Neural cell (in vitro differentiated cells): Measurements from ENCODE around the gene CCDC90B. TPM values are rescaled to one million over a fixed set of nuclear protein-coding genes. Genes with fewer than 3 reads are reported as not detected.
A peak's percentile ranks its signal among the peaks of the same experiment; 100 is the strongest.

ENCODE experiments used
- H2AFZ ChIP-seq: fragments of 200-600, 300-800 bp; sonication (generic), shearing (Covaris generic); 2 replicates; pipeline ENCODE4 v1.6.0; 2014; ENCODE audit warnings: low read depth, mild to moderate bottlenecking, antibody characterized with exemption, low read length, moderate library complexity
- H3F3A ChIP-seq: fragments of 200-600 bp; shearing (Covaris generic); 2 replicates; pipeline ENCODE4 v1.6.1; 2016; ENCODE audit warnings: mild to moderate bottlenecking, moderate library complexity, mixed read lengths, antibody characterized with exemption, low read length; ENCODE audit not compliant: insufficient read depth, poor library complexity, severe bottlenecking
- H3K27ac ChIP-seq: fragments of 200-600, 300-800 bp; sonication (generic), shearing (Covaris generic); 2 replicates; pipeline ENCODE4 v1.5.1; 2014; ENCODE audit warnings: mild to moderate bottlenecking, low read length, moderate library complexity
- H3K27me3 ChIP-seq: fragments of 300-800, 200-600 bp; sonication (generic), shearing (Covaris generic); 2 replicates; pipeline ENCODE4 v1.6.0; 2014; ENCODE audit warnings: mild to moderate bottlenecking, low read depth, low read length, moderate library complexity; ENCODE audit not compliant: insufficient read depth
- H3K36me3 ChIP-seq: fragments of 300-800, 200-600 bp; sonication (generic), shearing (Covaris generic); 2 replicates; pipeline ENCODE4 v1.5.1; 2014; ENCODE audit warnings: mild to moderate bottlenecking, antibody characterized with exemption, low read length, moderate library complexity; ENCODE audit not compliant: insufficient read depth
- H3K4me2 ChIP-seq: fragments of 300-800, 200-600 bp; sonication (generic), shearing (Covaris generic); 2 replicates; pipeline ENCODE4 v1.6.0; 2014; ENCODE audit warnings: mild to moderate bottlenecking, low read length
- H3K4me3 ChIP-seq: fragments of 300-800, 200-600 bp; sonication (generic), shearing (Covaris generic); 2 replicates; pipeline ENCODE4 v1.5.1; 2014; ENCODE audit warnings: mild to moderate bottlenecking, low read length, moderate library complexity
- H3K79me2 ChIP-seq: fragments of 200-600 bp; shearing (Covaris generic); replicated peaks from 2 replicates; pipeline ENCODE4 v1.6.0; 2014; ENCODE audit warnings: mild to moderate bottlenecking, low read length, moderate library complexity; ENCODE audit not compliant: insufficient read depth
- H3K9ac ChIP-seq: fragments of 300-800, 200-600 bp; sonication (generic), shearing (Covaris generic); 2 replicates; pipeline ENCODE4 v1.6.1; 2016; ENCODE audit warnings: mild to moderate bottlenecking, low read length, mixed read lengths
- H3K9me2 ChIP-seq: fragments of 200-600 bp; shearing (Covaris generic); 2 replicates; pipeline ENCODE4 v1.6.1; 2016; ENCODE audit warnings: mild to moderate bottlenecking, low read length, mixed read lengths; ENCODE audit not compliant: insufficient read depth
- H3K9me3 ChIP-seq: fragments of 200-600, 300-800 bp; sonication (generic), shearing (Covaris generic); 2 replicates; pipeline ENCODE4 v1.6.1; 2016; ENCODE audit warnings: mild to moderate bottlenecking, mixed run types, low read length, moderate library complexity, mixed read lengths
- H4K20me1 ChIP-seq: fragments of 200-600 bp; shearing (Covaris generic); 2 replicates; pipeline ENCODE4 v1.6.1; 2016; ENCODE audit warnings: mild to moderate bottlenecking, mixed run types; ENCODE audit not compliant: insufficient read depth
- EP300 ChIP-seq: fragments of 450-650 bp; conservative IDR thresholded peaks from 2 replicates; pipeline ENCODE4 v1.6.1; 2014; ENCODE audit warnings: antibody characterized with exemption, mild to moderate bottlenecking, moderate library complexity; ENCODE audit not compliant: poor library complexity, severe bottlenecking
- EZH2 ChIP-seq: fragments of 200-600, 300-800 bp; shearing (Covaris generic), sonication (generic); IDR thresholded peaks from 2 replicates; pipeline ENCODE4 v1.6.1; 2014; ENCODE audit warnings: antibody characterized with exemption, low read length, borderline replicate concordance, mild to moderate bottlenecking; ENCODE audit not compliant: insufficient read depth, poor library complexity, severe bottlenecking
- MXI1 ChIP-seq: fragments of 450-650 bp; conservative IDR thresholded peaks from 2 replicates; pipeline ENCODE4 v1.6.1; 2014; ENCODE audit warnings: antibody characterized with exemption, mild to moderate bottlenecking; ENCODE audit not compliant: poor library complexity, severe bottlenecking
- POLR2AphosphoS5 ChIP-seq: IDR thresholded peaks from 2 replicates; pipeline ENCODE4 v1.6.1; 2012
- RAD21 ChIP-seq: fragments of 450-650 bp; conservative IDR thresholded peaks from 2 replicates; pipeline ENCODE4 v1.6.1; 2014; ENCODE audit warnings: antibody characterized with exemption, mild to moderate bottlenecking, moderate library complexity
- REST ChIP-seq: IDR thresholded peaks from 2 replicates; pipeline ENCODE4 v1.6.1; 2012; ENCODE audit warnings: borderline replicate concordance
- SMC3 ChIP-seq: fragments of 450-650 bp; conservative IDR thresholded peaks from 2 replicates; pipeline ENCODE4 v1.6.1; 2014; ENCODE audit warnings: antibody characterized with exemption, mild to moderate bottlenecking, moderate library complexity; ENCODE audit not compliant: poor library complexity
- TAF1 ChIP-seq: IDR thresholded peaks from 2 replicates; pipeline ENCODE4 v1.6.1; 2012; ENCODE audit warnings: low read depth
- polyA plus RNA-seq: library from polyadenylated mRNA; depleted of rRNA; stranded (reverse); fragments of >200 nt; gene quantifications from 2 replicates; pipeline ENCODE4 v1.2.3, GENCODE V29; 2014
- TF ChIP-seq, protein P1 (sequence below): fragments of 450-650 bp; IDR thresholded peaks from 2 replicates; pipeline ENCODE4 v1.5.1; 2014; ENCODE audit warnings: antibody characterized with exemption, mild to moderate bottlenecking, moderate library complexity; ENCODE audit not compliant: poor library complexity, severe bottlenecking

The CCDC90B gene
- polyA plus RNA-seq, 1 donor from 2014 or later, result 351 TPM

DNA sequence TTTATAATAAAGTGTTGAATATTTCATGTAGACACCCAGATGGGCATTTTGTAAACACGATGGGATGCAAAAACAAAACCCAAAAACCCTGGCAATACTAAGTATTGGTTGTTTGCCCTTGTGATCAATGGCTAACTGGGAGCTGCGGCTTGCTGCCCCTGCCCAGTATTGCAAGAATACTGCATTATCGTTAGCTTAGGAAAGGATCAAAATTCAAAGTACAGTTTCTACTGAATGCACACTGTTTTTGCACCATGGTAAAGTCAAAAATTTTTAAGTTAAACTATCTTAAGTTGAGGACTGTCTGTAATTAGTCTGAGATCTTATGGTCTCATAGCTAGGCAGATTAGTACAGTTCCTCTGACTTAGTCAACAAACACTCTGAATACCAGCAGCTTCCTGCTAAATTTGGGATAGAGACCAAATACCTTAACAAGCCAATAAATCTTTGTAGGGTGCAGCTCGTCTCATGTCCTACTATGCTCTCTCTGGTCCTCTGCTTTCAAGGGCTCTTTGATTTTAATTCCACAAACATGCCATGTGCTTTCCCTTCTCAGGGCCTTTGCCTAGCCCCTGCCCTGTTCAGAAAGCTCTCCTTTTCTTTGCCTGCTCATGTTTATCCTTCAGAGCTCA is 4.0 kb downstream of the CCDC90B start:
- no peak overlapping the region for H2AFZ ChIP-seq
- no peaks in the 10 kb centered on the region for H3K27me3 ChIP-seq
- peaks cover 64% of the 10 kb centered on the region for H3K79me2 ChIP-seq
- H3K36me3 ChIP-seq, result peaks cover 5% of the 10 kb centered on the region
- TF ChIP-seq TAF1 (no peak), SMC3 (no peak), EP300 (no peak), REST (no peak), MXI1 (no peak), POLR2AphosphoS5 (no peak), RAD21 (no peak), EZH2 (no peak)
- TF ChIP-seq, protein P1, sequence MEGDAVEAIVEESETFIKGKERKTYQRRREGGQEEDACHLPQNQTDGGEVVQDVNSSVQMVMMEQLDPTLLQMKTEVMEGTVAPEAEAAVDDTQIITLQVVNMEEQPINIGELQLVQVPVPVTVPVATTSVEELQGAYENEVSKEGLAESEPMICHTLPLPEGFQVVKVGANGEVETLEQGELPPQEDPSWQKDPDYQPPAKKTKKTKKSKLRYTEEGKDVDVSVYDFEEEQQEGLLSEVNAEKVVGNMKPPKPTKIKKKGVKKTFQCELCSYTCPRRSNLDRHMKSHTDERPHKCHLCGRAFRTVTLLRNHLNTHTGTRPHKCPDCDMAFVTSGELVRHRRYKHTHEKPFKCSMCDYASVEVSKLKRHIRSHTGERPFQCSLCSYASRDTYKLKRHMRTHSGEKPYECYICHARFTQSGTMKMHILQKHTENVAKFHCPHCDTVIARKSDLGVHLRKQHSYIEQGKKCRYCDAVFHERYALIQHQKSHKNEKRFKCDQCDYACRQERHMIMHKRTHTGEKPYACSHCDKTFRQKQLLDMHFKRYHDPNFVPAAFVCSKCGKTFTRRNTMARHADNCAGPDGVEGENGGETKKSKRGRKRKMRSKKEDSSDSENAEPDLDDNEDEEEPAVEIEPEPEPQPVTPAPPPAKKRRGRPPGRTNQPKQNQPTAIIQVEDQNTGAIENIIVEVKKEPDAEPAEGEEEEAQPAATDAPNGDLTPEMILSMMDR, result no peak
- H4K20me1 ChIP-seq, result no peaks in the 10 kb centered on the region
- peak overlapping the region; percentile 24 for H3K9ac ChIP-seq
- H3K4me3 ChIP-seq, result peak overlapping the region; percentile 88
- H3K27ac ChIP-seq, result peak overlapping the region; percentile 47
- no peaks in the 10 kb centered on the region for H3K9me3 ChIP-seq
- H3K4me2 ChIP-seq, result peak overlapping the region; percentile 61
- no peaks in the 10 kb centered on the region for H3K9me2 ChIP-seq
- H3F3A ChIP-seq, result no peaks in the 10 kb centered on the region

- H4K20me1 ChIP-seq, result no peaks in the 10 kb centered on the region
- no peak for TF ChIP-seq POLR2AphosphoS5
- TF ChIP-seq EP300, result no peak
- no peak for TF ChIP-seq EZH2
- TF ChIP-seq SMC3, result no peak
- TF ChIP-seq REST, result no peak
- no peak for TF ChIP-seq MXI1
- TF ChIP-seq, protein P1, result no peak
- TF ChIP-seq TAF1, result no peak
- TF ChIP-seq RAD21, result no peak
- peaks cover 62% of the 10 kb centered on the region for H3K79me2 ChIP-seq
- no peak overlapping the region for H3K4me2 ChIP-seq
- peaks cover 16% of the 10 kb centered on the region for H3K36me3 ChIP-seq
- peak overlapping the region; percentile 45 for H3K4me3 ChIP-seq
- no peaks in the 10 kb centered on the region for H3K9me2 ChIP-seq
- H3K9ac ChIP-seq, result no peak overlapping the region
- no peak overlapping the region for H3K27ac ChIP-seq
- no peaks in the 10 kb centered on the region for H3K27me3 ChIP-seq
- H2AFZ ChIP-seq, result no peak overlapping the region
- H3F3A ChIP-seq, result no peaks in the 10 kb centered on the region
- no peaks in the 10 kb centered on the region for H3K9me3 ChIP-seq
Observed at GRCh38 chr11:83280256-83280655, 5.9 kb downstream of the CCDC90B start.
